Measurements from ENCODE around the gene TMEFF2.

The TMEFF2 gene

GRCh38 chr2:192030856-192031255 lies 163.9 kb downstream of the TMEFF2 start:
- TF ChIP-seq, protein P1, sequence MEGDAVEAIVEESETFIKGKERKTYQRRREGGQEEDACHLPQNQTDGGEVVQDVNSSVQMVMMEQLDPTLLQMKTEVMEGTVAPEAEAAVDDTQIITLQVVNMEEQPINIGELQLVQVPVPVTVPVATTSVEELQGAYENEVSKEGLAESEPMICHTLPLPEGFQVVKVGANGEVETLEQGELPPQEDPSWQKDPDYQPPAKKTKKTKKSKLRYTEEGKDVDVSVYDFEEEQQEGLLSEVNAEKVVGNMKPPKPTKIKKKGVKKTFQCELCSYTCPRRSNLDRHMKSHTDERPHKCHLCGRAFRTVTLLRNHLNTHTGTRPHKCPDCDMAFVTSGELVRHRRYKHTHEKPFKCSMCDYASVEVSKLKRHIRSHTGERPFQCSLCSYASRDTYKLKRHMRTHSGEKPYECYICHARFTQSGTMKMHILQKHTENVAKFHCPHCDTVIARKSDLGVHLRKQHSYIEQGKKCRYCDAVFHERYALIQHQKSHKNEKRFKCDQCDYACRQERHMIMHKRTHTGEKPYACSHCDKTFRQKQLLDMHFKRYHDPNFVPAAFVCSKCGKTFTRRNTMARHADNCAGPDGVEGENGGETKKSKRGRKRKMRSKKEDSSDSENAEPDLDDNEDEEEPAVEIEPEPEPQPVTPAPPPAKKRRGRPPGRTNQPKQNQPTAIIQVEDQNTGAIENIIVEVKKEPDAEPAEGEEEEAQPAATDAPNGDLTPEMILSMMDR (IDR thresholded peaks at IDR 0.05), result no peak

DNA sequence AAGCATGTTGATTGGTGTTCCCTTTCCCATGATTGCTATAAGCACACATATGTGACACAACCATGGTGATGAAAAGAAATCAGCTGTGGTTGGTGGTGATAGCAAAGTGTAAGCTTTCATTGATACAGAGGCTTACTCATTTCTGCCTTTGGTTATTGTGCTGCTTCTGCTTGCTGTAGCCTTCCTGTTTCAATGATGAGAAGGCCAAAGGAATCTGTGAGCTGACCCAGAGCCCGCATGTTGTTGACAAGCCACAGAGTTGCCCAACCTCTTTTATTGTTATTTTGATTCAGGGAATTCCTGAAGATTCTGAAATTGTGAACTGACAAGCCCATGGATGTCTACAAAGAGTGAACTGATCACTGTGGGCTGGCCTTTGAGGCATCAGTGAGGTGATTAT lies 164.4 kb downstream of the TMEFF2 start:
- TF ChIP-seq, protein P1 (IDR thresholded peaks at IDR 0.05), result no peak

DNA sequence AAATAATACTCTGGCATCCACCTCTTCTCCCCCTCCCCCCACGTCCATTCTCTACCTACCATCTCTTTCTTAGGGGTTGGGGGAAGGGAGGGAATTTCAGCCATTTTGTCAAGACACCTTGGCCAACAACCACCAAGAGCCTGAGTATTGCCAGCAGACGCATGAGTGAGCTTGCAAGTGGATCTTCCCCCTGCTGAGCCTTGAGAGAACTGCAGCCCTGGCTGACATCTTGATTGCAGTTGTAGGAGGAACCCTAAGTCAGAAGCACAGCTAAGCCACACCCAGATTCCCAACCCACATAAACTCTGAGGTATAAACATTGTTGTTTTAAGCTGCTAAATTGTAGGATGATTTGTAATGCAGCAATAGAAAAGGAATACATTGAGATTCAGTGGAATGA lies 165.6 kb downstream of the TMEFF2 start:
- TF ChIP-seq, protein P1 (IDR thresholded peaks at IDR 0.05), result peak; percentile 20; the same call in 1 of the 2 replicates

DNA sequence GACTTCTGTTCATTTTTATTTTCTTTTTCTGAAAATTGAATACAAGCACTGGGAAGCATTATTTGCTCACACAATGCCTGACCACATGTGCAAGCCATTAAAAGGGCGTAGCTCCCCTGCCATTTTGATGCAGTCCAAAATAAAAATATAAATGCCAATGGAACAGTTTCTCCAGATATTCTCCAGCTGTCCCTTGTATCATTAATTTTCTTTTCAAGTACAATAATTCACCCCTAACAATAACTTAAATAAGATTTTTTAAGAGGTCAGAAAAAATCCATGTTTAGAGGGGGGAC lies 168.0 kb downstream of the TMEFF2 start:
- TF ChIP-seq, protein P1 (IDR thresholded peaks at IDR 0.05), result no peak

GRCh38 chr2:192026059-192026824 lies 168.5 kb downstream of the TMEFF2 start:
- TF ChIP-seq, protein P1 (IDR thresholded peaks at IDR 0.05), result no peak

GRCh38 chr2:192025637-192026036 lies 169.1 kb downstream of the TMEFF2 start:
- TF ChIP-seq, protein P1 (IDR thresholded peaks at IDR 0.05), result no peak

GRCh38 chr2:192023006-192023405 lies 171.7 kb downstream of the TMEFF2 start:
- TF ChIP-seq, protein P1 (IDR thresholded peaks at IDR 0.05), result no peak

- TF ChIP-seq, protein P1 (IDR thresholded peaks at IDR 0.05), result no peak
These were observed 176.9 kb downstream of the TMEFF2 start for GRCh38 chr2:192017844-192018243.

Measured in LNCAP (cell line).